DMS153 treated with DMSO at 0.1 percent for 48 hours (cell line): ENCODE data around the gene ECPAS.
"Not testable (repeated sequence)": the region's sequence is repeated elsewhere in the genome, so short reads cannot be mapped to it uniquely, and the experiment has no call there.

Experiments
- DNase-seq: peaks from one replicate; lab custom pipeline; 2025; ENCODE audit not compliant: unreplicated experiment; lab: John Stamatoyannopoulos, UW

The ECPAS gene

GRCh38 chr9:111483858-111484571 lies at the start of gene ECPAS:
Gene ECPAS, minus strand, starts transcription at chr9:111484383. Its CDS starts 11,465 bp downstream, at chr9:111472918.
- peak; percentile 56 for DNase-seq

GRCh38 chr9:111533099-111533790 lies 49.1 kb upstream of the ECPAS start:
- DNase-seq, result no peak

- no peak for DNase-seq
Measured at GRCh38 chr9:111531716-111532115, 47.5 kb upstream of the ECPAS start.

- DNase-seq, result no peak
Measured at GRCh38 chr9:111529787-111530186, 45.6 kb upstream of the ECPAS start.

- no peak for DNase-seq
Measured at GRCh38 chr9:111527347-111527746, 43.2 kb upstream of the ECPAS start.

- peak; percentile 83 for DNase-seq
Measured at GRCh38 chr9:111525056-111525977, 41.1 kb upstream of the ECPAS start, which contains the start of gene ZNF483. Gene ZNF483, plus strand, starts transcription at chr9:111525179. Its CDS starts 2,217 bp downstream, at chr9:111527396.

- DNase-seq, result no peak
Measured at GRCh38 chr9:111524731-111525055, 40.5 kb upstream of the ECPAS start.

GRCh38 chr9:111516061-111516465 lies 31.9 kb upstream of the ECPAS start:
- DNase-seq, result no peak

- DNase-seq, result no peak
Measured at GRCh38 chr9:111514967-111515366, 30.8 kb upstream of the ECPAS start.

- DNase-seq, result not testable (repeated sequence)
Measured at GRCh38 chr9:111511581-111511980, 27.4 kb upstream of the ECPAS start.

GRCh38 chr9:111502506-111502905 lies 18.3 kb upstream of the ECPAS start:
- DNase-seq, result no peak

GRCh38 chr9:111501648-111502047 lies 17.5 kb upstream of the ECPAS start:
- DNase-seq, result no peak

- no peak for DNase-seq
Measured at GRCh38 chr9:111501005-111501562, 16.9 kb upstream of the ECPAS start.

- not testable (repeated sequence) for DNase-seq
Measured at GRCh38 chr9:111497196-111497595, 13.0 kb upstream of the ECPAS start.

GRCh38 chr9:111484572-111484894 lies 350 bp upstream of the ECPAS start:
- no peak for DNase-seq

GRCh38 chr9:111483439-111483857 lies 735 bp downstream of the ECPAS start:
- DNase-seq, result no peak

- peak; percentile 45 for DNase-seq
Measured at GRCh38 chr9:111482694-111483438, 1.3 kb downstream of the ECPAS start.

GRCh38 chr9:111481885-111482636 lies 2.1 kb downstream of the ECPAS start:
- DNase-seq, result peak; percentile 49

GRCh38 chr9:111477677-111478076 lies 6.5 kb downstream of the ECPAS start:
- DNase-seq, result no peak

- DNase-seq, result no peak
Measured at GRCh38 chr9:111475195-111475594, 9.0 kb downstream of the ECPAS start.
